Measurements from ENCODE around the gene HOXA6.

HOXA6 gene

GRCh38 chr7:27170426-27171324 lies 23.1 kb upstream of the HOXA6 start:
- peaks cover 31% of the 10 kb centered on the region for H3K4me1 ChIP-seq (ENCODE audit: control insufficient read depth, insufficient read depth, low read length)
- no peaks in the 10 kb centered on the region for H3K9me3 ChIP-seq (ENCODE audit: control insufficient read depth in 2 of 2, low read length in 2 of 2)
- H3K4me3 ChIP-seq (ENCODE audit: low read length in 2 of 2): no peak overlapping the region
- no peaks in the 10 kb centered on the region for H3K36me3 ChIP-seq (ENCODE audit: control insufficient read depth in 2 of 2, insufficient read depth in 2 of 2, low read length in 2 of 2)
- no peak overlapping the region for H3K9ac ChIP-seq (ENCODE audit: low read length in 2 of 2)
- peaks cover 79 to 100% of the 10 kb centered on the region in 2 donors for H3K27me3 ChIP-seq (ENCODE audit: control insufficient read depth in 1 of 2, insufficient read depth in 2 of 2, low read length in 2 of 2)
- H3K27ac ChIP-seq (ENCODE audit: low read length): no peak overlapping the region

- H3K4me1 ChIP-seq (ENCODE audit: control insufficient read depth, insufficient read depth, low read length): peaks cover 32% of the 10 kb centered on the region
- H3K9me3 ChIP-seq (ENCODE audit: control insufficient read depth in 2 of 2, low read length in 2 of 2): no peaks in the 10 kb centered on the region
- H3K36me3 ChIP-seq (ENCODE audit: control insufficient read depth in 2 of 2, insufficient read depth in 2 of 2, low read length in 2 of 2): no peaks in the 10 kb centered on the region
- no peak overlapping the region for H3K4me3 ChIP-seq (ENCODE audit: low read length in 2 of 2)
- no peak overlapping the region for H3K27ac ChIP-seq (ENCODE audit: low read length)
- H3K27me3 ChIP-seq (ENCODE audit: control insufficient read depth in 1 of 2, insufficient read depth in 2 of 2, low read length in 2 of 2): peaks cover 79 to 100% of the 10 kb centered on the region in 2 donors
- no peak overlapping the region for H3K9ac ChIP-seq (ENCODE audit: low read length in 2 of 2)
These were observed 22.3 kb upstream of the HOXA6 start for GRCh38 chr7:27169658-27170425.

- H3K27me3 ChIP-seq (ENCODE audit: control insufficient read depth in 1 of 2, insufficient read depth in 2 of 2, low read length in 2 of 2): peaks cover 85 to 100% of the 10 kb centered on the region in 2 donors
- H3K9ac ChIP-seq (ENCODE audit: low read length in 2 of 2): no peak overlapping the region
- H3K4me1 ChIP-seq (ENCODE audit: control insufficient read depth, insufficient read depth, low read length): peaks cover 28% of the 10 kb centered on the region
- no peaks in the 10 kb centered on the region for H3K36me3 ChIP-seq (ENCODE audit: control insufficient read depth in 2 of 2, insufficient read depth in 2 of 2, low read length in 2 of 2)
- no peaks in the 10 kb centered on the region for H3K9me3 ChIP-seq (ENCODE audit: control insufficient read depth in 2 of 2, low read length in 2 of 2)
- no peak overlapping the region for H3K27ac ChIP-seq (ENCODE audit: low read length)
- no peak overlapping the region for H3K4me3 ChIP-seq (ENCODE audit: low read length in 2 of 2)
These were observed 20.8 kb upstream of the HOXA6 start for GRCh38 chr7:27168265-27168947.

- peaks cover 22% of the 10 kb centered on the region for H3K4me1 ChIP-seq (ENCODE audit: control insufficient read depth, insufficient read depth, low read length)
- H3K36me3 ChIP-seq (ENCODE audit: control insufficient read depth in 2 of 2, insufficient read depth in 2 of 2, low read length in 2 of 2): no peaks in the 10 kb centered on the region
- no peaks in the 10 kb centered on the region for H3K9me3 ChIP-seq (ENCODE audit: control insufficient read depth in 2 of 2, low read length in 2 of 2)
- H3K27me3 ChIP-seq (ENCODE audit: control insufficient read depth in 1 of 2, insufficient read depth in 2 of 2, low read length in 2 of 2): peaks cover 85 to 100% of the 10 kb centered on the region in 2 donors
- H3K9ac ChIP-seq (ENCODE audit: low read length in 2 of 2): no peak overlapping the region
- no peak overlapping the region for H3K4me3 ChIP-seq (ENCODE audit: low read length in 2 of 2)
- H3K27ac ChIP-seq (ENCODE audit: low read length): no peak overlapping the region
These were observed 20.3 kb upstream of the HOXA6 start for GRCh38 chr7:27167916-27168264.

- Histone ChIP-seq H3K27ac (ENCODE audit: low read length) (no peak overlapping the region), H3K27me3 (ENCODE audit: control insufficient read depth in 1 of 2, insufficient read depth in 2 of 2, low read length in 2 of 2) (peaks cover 80 to 100% of the 10 kb centered on the region in 2 donors), H3K36me3 (ENCODE audit: control insufficient read depth in 2 of 2, insufficient read depth in 2 of 2, low read length in 2 of 2) (no peaks in the 10 kb centered on the region), H3K9ac (ENCODE audit: low read length in 2 of 2) (no peak overlapping the region), H3K4me3 (ENCODE audit: low read length in 2 of 2) (peak overlapping the region in 1 of 2 donors; percentile 29), H3K4me1 (ENCODE audit: control insufficient read depth, insufficient read depth, low read length) (peaks cover 22% of the 10 kb centered on the region), H3K9me3 (ENCODE audit: control insufficient read depth in 2 of 2, low read length in 2 of 2) (no peaks in the 10 kb centered on the region)
These were observed 19.2 kb upstream of the HOXA6 start for GRCh38 chr7:27166531-27167505.

- peaks cover 26% of the 10 kb centered on the region for H3K4me1 ChIP-seq (ENCODE audit: control insufficient read depth, insufficient read depth, low read length)
- H3K4me3 ChIP-seq (ENCODE audit: low read length in 2 of 2): peak overlapping the region in 1 of 2 donors; percentile 29
- peaks cover 76 to 97% of the 10 kb centered on the region in 2 donors for H3K27me3 ChIP-seq (ENCODE audit: control insufficient read depth in 1 of 2, insufficient read depth in 2 of 2, low read length in 2 of 2)
- H3K27ac ChIP-seq (ENCODE audit: low read length): no peak overlapping the region
- no peaks in the 10 kb centered on the region for H3K9me3 ChIP-seq (ENCODE audit: control insufficient read depth in 2 of 2, low read length in 2 of 2)
- no peaks in the 10 kb centered on the region for H3K36me3 ChIP-seq (ENCODE audit: control insufficient read depth in 2 of 2, insufficient read depth in 2 of 2, low read length in 2 of 2)
- no peak overlapping the region for H3K9ac ChIP-seq (ENCODE audit: low read length in 2 of 2)
These were observed 18.5 kb upstream of the HOXA6 start for GRCh38 chr7:27165996-27166530.

- peaks cover 78 to 97% of the 10 kb centered on the region in 2 donors for H3K27me3 ChIP-seq (ENCODE audit: control insufficient read depth in 1 of 2, insufficient read depth in 2 of 2, low read length in 2 of 2)
- H3K9me3 ChIP-seq (ENCODE audit: control insufficient read depth in 2 of 2, low read length in 2 of 2): no peaks in the 10 kb centered on the region
- H3K9ac ChIP-seq (ENCODE audit: low read length in 2 of 2): no peak within 1 kb of the TSS
- no peaks in the 10 kb centered on the region for H3K36me3 ChIP-seq (ENCODE audit: control insufficient read depth in 2 of 2, insufficient read depth in 2 of 2, low read length in 2 of 2)
- no peak within 1 kb of the TSS for H3K27ac ChIP-seq (ENCODE audit: low read length)
- H3K4me1 ChIP-seq (ENCODE audit: control insufficient read depth, insufficient read depth, low read length): peaks cover 33% of the 10 kb centered on the region
- H3K4me3 ChIP-seq (ENCODE audit: low read length in 2 of 2): peak within 1 kb of the TSS in 1 of 2 donors; percentile 40
These were observed 17.8 kb upstream of the HOXA6 start, which contains the start of gene HOXA9 for GRCh38 chr7:27165089-27165995. Gene HOXA9 (minus strand): TSS chr7:27165537. CDS start chr7:27165457, 80 bp downstream.

- H3K27me3 ChIP-seq (ENCODE audit: control insufficient read depth in 1 of 2, insufficient read depth in 2 of 2, low read length in 2 of 2): peaks cover 80 to 97% of the 10 kb centered on the region in 2 donors
- H3K9ac ChIP-seq (ENCODE audit: low read length in 2 of 2): no peak overlapping the region
- H3K27ac ChIP-seq (ENCODE audit: low read length): no peak overlapping the region
- H3K9me3 ChIP-seq (ENCODE audit: control insufficient read depth in 2 of 2, low read length in 2 of 2): no peaks in the 10 kb centered on the region
- H3K4me3 ChIP-seq (ENCODE audit: low read length in 2 of 2): peak overlapping the region in 1 of 2 donors; percentile 40
- peaks cover 31% of the 10 kb centered on the region for H3K4me1 ChIP-seq (ENCODE audit: control insufficient read depth, insufficient read depth, low read length)
- no peaks in the 10 kb centered on the region for H3K36me3 ChIP-seq (ENCODE audit: control insufficient read depth in 2 of 2, insufficient read depth in 2 of 2, low read length in 2 of 2)
These were observed 17.0 kb upstream of the HOXA6 start for GRCh38 chr7:27164367-27165088.

GRCh38 chr7:27164045-27164366 lies 16.4 kb upstream of the HOXA6 start:
- H3K9me3 ChIP-seq (ENCODE audit: control insufficient read depth in 2 of 2, low read length in 2 of 2): no peaks in the 10 kb centered on the region
- no peak overlapping the region for H3K9ac ChIP-seq (ENCODE audit: low read length in 2 of 2)
- H3K36me3 ChIP-seq (ENCODE audit: control insufficient read depth in 2 of 2, insufficient read depth in 2 of 2, low read length in 2 of 2): no peaks in the 10 kb centered on the region
- no peak overlapping the region for H3K27ac ChIP-seq (ENCODE audit: low read length)
- H3K27me3 ChIP-seq (ENCODE audit: control insufficient read depth in 1 of 2, insufficient read depth in 2 of 2, low read length in 2 of 2): peaks cover 83 to 97% of the 10 kb centered on the region in 2 donors
- H3K4me1 ChIP-seq (ENCODE audit: control insufficient read depth, insufficient read depth, low read length): peaks cover 27% of the 10 kb centered on the region
- no peak overlapping the region for H3K4me3 ChIP-seq (ENCODE audit: low read length in 2 of 2)
